Upper lobe of left lung (tissue), 4 donors: ENCODE measurements around the gene ISCA2.

Source experiments
- EP300 ChIP-seq, 4 donors: sonication (generic); formaldehyde crosslinking; IDR thresholded peaks; one replicate each; pipeline ENCODE4 v1.5.1; 2017; ENCODE audit warnings: antibody characterized with exemption in 4 of 4, control low read depth in 2 of 4
- POLR2A ChIP-seq, 4 donors: fragments of 450-650 bp; IDR thresholded peaks; one replicate each; pipeline ENCODE4 v1.5.1; 2016 to 2017; ENCODE audit warnings: antibody characterized with exemption in 4 of 4, mild to moderate bottlenecking in 2 of 4
- TF ChIP-seq, protein P1 (sequence below), 6 experiments: fragments of 450-650 bp in 4 of 6; fragments of 200-600 bp in 2 of 6; sonication (generic) in 2 of 6; IDR thresholded peaks; one replicate each; pipeline ENCODE4 v1.5.1; 2016 to 2019; ENCODE audit warnings: antibody characterized with exemption in 6 of 6

DNA sequence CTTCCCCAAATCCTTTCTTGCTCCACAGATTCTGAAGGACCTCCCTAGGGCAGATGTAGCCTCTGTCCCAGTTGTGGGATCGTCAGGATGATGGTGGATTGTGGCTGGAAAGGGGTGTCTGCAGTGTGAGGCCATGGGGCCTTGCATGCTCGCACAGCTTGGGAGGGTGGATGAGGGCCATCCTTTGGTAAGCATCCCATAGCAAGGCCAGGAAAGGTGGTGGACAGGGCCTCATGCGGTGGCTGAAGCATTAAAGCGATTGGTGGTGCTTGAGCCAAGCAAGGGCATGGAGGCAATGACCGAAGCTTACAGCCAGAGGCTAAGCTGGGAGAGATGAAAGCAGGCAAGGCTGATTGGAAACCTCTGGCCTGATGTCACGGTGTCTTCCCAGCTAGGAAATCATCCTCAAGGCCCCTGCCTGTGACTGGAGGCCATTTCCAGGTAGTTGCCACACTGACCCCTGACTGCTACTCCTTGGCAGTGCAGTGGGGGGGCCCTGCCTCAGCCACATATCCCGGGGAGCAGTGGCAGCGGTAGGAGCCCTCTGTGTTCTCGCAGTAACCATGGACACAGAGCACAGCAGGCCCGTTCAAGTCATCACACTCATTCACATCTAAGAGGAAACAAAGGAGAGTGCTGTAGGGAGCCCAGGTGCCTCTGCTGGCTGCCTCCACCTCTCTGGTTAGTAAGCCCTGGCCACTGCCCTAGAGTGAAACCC lies 7.0 kb downstream of the ISCA2 start:
- TF ChIP-seq, protein P1, sequence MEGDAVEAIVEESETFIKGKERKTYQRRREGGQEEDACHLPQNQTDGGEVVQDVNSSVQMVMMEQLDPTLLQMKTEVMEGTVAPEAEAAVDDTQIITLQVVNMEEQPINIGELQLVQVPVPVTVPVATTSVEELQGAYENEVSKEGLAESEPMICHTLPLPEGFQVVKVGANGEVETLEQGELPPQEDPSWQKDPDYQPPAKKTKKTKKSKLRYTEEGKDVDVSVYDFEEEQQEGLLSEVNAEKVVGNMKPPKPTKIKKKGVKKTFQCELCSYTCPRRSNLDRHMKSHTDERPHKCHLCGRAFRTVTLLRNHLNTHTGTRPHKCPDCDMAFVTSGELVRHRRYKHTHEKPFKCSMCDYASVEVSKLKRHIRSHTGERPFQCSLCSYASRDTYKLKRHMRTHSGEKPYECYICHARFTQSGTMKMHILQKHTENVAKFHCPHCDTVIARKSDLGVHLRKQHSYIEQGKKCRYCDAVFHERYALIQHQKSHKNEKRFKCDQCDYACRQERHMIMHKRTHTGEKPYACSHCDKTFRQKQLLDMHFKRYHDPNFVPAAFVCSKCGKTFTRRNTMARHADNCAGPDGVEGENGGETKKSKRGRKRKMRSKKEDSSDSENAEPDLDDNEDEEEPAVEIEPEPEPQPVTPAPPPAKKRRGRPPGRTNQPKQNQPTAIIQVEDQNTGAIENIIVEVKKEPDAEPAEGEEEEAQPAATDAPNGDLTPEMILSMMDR (IDR thresholded peaks at IDR 0.05): no peak
- no peak for TF ChIP-seq POLR2A (IDR thresholded peaks at IDR 0.05)
- TF ChIP-seq EP300 (IDR thresholded peaks at IDR 0.05): no peak
